Limb (tissue), 2 donors: ENCODE results near the gene AMD1.

Experiments
- DNase-seq, 2 donors: peaks; one replicate each; pipeline ENCODE4 v3.0.0-alpha.2; 2016; ENCODE audit errors: extremely low spot score in 2 of 2

AMD1 gene

GRCh38 chr6:110938171-110938570 is 63.6 kb downstream of the AMD1 start:
- DNase-seq: no peak

GRCh38 chr6:110939429-110940200 is 65.0 kb downstream of the AMD1 start:
- DNase-seq: no peak

DNA sequence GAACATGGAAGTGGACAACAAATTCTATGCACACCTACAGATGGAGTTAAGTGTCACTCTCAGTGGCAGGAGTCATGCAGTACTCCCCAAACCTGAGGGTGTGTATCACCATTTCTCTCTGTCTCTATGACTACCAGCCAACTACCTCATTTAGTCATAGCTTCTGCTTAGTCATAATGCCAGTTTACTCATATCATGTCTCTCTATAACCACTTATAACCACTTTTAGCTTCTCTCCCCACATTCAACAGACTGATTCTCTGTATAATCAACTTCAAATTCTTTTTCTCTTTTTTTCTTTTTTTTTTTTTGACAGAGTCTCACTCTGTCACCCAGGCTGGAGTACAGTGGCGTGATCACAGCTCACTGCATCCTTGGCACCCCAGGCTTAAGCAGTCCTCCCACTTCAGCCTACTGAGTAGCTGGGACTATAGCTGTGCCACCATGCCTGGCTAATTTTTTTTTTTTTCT is 70.1 kb downstream of the AMD1 start:
- no peak for DNase-seq
